GM21737 (cell line): Measurements from ENCODE around the gene JUN.
A peak's percentile ranks its signal among the peaks of the same experiment; 100 is the strongest.
"Not testable (repeated sequence)": the region's sequence is repeated elsewhere in the genome, so short reads cannot be mapped to it uniquely, and the experiment has no call there.

ENCODE experiments used
- ATAC-seq: cut with Tn5 transposase; IDR thresholded peaks from one replicate; pipeline ENCODE4 v1.9.1; 2021; ENCODE audit warnings: mild to moderate bottlenecking, moderate library complexity; ENCODE audit not compliant: unreplicated experiment

The JUN gene

DNA sequence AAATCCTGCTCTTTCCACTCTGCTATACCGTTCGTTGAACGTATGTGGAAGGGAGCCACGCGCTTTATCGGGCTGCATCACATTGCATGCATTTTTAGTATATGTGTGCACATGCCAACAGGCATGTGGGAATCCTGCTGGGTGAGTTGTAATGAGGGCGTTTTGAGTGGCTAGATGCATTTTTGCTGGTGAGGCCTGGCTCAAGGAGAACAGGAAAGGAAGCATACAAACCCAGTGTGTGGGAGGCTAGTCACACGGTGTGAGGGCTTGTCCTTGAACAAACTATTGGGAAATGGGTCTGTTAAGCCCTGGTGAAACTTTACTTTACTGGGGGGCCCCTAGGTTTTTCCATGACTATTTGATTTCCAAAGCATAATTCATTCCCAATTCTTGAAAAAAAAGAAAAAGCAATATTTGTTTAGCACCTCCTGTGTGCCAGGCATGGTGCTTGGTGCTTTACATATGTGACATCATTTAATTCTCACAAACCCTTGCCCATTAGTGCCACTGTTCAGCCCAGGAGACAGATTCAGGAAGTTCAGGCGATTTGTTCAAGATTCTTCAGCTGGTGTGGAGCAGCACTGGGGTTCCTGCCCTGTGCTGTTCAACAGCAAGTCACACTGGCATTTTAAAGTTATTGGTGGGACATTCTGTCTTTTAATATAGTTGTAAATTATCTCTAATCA, 25.6 kb upstream of the JUN start:
- no peak for ATAC-seq

DNA sequence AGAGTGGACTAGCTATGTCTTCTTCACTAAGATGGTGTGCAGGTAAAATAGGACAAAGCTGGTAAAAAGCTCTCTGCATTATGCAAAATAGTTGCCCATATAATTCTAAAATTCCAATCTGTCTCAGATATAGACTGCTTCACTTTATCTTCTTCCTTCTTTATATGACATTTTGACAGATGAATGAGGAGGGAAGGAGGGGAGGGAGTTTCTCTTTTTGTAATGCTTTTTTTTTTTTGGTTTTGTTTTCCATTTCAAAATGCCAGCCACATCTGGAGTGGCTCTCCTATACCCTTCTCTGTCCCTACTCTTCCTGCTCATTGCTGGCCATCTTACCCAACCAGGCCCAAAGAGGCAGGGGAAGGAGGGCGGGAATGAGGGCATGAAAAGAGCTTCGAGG, 24.2 kb upstream of the JUN start:
- ATAC-seq = no peak

DNA sequence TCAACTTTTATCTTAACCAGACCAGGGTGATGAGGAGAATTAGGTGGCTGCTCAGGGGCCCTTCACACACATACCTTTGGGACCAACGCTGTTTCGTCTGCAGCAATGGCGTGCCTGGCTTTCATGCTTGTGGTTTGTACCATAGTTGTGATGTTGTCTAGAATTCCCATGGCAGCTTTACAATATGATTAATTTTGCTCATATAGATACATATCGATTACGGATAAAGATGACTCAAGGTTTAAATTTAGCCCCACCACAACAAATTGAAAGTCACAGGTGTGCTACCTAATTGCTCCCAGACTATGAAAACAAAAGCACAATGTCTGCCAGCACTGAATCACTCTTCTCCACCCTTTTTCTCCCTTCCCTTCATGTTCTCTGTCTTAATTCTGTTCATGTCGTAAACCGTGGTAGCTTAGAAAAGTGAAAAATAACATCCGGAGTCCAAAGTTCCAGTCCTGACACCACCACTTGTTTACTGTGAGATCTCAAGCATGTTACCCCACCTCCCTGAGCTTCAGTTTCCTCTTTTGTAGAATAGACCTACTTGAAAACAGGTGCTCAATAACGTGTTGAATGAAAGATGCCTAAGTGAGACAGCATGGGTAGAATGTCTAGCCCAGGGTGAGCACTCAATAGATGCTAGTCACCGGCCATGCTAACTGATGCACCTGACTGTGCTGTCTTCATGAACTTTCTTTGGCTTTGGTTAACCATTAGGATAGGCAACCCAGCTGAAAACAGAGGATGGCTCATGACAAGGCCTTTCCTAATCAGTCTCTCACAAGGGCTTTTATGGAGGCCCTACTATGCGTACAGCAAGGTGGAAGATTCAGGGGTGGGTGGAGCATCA, 22.1 kb upstream of the JUN start:
- ATAC-seq = peak; percentile 62

DNA sequence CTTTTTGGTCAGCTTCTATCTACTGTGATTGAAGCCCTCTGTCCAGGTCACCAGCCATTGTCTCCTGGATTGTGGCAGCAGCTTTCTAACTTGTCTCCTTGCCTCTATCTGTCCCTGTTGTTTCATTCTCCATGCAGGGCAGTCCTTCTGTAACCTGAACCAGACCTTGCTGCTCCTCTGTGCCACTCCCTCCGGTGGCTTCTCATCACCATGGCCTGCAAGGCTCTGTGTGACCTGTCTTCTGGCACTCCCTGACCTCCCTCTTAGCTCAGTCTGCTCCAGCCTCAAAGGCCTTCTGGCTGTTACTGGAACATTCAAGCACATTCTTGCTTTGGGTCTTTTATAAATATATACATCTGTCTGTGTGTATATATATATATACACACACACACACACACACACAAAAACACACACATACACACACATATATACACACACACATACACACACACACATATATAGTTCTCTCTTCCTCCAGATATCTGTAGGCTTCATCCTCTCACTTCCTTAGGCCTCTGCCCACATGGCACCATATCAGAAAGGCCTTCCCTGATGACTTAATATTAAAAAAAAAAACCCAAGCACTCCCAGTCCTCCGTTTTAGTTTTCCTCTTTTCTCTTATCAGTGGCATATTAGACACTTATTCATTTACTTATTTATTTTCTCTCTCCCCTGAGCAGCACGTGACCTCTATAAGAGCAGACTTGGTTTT, 21.2 kb upstream of the JUN start:
- no peak for ATAC-seq

DNA sequence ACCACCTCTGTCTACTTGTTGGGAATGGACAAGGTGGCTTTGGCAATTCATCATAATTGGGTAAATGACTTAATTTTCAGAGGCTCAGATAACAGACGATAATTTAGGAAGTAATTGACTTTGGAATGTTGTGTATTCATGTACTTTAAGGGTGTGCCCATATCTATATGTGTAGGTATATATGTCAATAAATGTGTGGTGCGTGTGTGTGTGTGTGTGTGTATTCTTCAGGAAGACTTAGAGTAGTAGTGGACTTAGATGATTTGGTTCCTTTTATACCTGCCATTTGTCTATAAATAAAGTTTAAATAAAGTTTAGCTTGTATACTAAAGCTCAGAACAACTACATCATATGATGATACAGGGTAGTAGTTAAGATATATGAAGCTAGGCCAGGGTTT, 20.0 kb upstream of the JUN start:
- ATAC-seq = no peak

DNA sequence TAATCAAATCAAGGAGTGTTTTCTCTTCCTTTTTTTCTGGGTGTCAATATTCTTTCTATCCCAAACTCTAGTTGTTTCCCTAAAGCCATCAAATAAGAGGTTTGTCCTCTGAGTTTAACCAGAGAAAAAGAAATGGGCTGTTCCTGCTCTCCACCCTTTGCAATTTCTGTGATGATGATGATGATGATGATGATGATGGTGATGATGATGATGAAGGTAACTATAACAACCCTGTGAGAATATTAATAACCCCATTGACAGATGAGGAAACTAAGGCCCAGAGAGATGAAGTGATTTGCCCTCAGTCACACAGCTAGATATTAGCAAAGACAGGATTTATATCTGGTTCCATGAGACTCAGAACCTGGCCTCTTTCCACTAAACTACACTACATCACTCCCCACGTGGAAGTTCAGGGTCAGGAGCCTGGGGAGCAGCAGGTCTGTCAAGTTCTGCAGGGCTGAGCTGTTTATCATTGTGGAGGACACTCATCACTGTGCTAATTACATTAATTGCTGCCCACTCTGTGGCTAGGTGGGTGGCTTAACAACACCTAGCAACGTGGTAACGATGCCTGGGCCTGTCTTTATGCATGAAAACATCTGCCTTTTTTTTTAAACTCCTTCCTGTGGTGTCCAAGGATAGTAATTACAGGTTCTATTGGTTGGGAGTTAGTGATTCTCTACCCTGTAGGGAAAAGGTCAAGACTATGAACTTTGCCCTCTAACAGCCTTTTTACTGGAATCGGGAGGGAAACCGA, 19.0 kb upstream of the JUN start:
- no peak for ATAC-seq

DNA sequence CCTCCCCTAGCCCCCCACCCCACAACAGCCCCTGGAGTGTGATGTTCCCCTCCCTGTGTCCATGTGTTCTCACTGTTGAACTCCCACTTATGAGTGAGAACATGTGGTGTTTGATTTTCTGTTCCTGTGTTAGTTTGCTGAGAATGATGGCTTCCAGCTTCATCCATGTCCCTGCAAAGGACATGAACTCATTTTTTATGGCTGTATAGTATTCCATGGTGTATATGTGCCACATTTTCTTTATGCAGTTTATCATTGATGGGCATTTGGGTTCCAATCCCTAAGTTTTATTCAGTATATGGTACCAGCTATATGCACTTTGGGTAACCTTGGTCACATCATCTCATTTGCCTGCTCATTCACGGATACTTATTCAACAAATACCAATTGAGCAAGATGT, 17.4 kb upstream of the JUN start:
- ATAC-seq = not testable (repeated sequence)

DNA sequence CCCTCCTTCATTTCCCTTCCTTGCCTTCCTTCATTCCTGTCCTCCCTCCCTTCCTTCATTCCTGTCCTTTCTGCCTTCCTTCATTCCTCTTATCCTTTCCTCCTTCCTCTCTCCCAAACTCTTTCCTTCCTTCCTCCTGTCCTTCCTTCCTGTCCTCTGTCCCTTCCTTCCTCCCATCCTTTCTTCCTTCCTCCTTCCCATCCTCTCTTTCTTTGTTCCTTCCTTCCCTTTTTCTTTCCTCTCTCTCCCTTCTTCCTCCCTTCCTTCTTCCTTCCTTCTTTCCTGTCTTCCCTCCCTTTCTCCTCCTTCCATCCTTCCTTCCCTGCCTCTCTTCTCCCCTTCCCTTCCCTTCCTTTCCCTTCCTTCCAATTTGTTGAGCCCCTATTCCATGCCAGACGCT, 15.8 kb upstream of the JUN start:
- ATAC-seq = no peak

DNA sequence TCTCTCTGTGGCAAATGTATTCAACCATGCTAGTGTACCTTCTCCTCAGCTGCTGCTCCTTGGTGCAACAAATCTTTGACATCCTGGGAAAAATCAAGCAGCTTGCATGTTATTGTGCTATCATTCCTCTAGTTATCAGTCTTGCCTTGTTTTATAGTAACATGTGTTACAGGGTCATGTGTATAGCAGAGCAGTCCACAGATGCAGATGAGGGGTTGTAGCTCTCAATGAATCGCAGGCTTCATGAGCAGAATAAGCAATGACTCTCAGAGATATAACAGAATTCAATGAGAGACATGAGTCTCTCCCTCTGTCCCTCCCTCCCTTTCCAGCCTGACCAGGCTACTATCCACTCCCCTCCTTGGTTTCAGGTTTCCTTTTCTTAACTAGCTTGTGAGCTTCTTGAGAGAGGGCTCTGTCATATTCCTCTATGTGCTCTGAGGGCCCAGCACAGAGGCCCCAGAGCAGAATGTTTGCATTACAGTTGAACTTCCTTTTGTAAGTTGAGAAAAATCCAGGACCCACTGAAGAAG, 15.1 kb upstream of the JUN start:
- ATAC-seq = no peak

DNA sequence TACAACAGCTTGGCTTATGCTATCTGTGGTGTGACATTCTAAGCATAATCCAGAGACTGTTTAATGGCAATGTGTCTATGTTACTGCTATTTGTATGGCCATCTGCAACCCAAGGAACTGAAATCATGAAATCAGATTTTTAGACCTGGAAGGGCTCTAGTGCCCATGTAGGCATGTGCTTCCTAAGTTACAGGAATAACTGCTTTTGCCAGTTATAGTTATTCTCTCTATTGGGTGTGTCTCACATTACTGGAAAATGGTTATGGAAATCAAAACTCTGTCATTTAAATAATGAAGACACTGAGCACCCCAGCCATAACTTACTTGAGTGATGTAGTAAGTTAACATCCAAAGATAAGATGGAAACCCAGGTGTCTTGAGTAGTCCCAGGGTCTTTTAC, 12.6 kb upstream of the JUN start:
- ATAC-seq = no peak

DNA sequence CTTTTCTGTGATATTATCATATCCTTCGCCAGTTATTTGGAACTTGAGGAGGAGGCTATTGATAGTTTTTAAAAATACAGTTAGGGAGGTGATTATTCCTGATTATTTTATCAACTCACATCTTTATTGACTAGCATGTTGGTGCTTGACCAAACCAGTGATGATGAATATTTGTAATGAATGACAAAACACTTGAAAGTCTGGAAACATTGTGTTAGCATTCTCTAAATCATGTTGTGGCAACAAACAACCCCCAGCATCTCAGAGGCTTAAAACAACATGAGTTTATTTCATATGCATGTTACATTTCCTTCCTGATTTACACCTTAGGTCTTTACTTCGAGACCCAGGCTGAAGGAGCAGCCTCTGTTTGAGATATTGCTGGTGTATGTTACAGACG, 10.7 kb upstream of the JUN start:
- no peak for ATAC-seq

DNA sequence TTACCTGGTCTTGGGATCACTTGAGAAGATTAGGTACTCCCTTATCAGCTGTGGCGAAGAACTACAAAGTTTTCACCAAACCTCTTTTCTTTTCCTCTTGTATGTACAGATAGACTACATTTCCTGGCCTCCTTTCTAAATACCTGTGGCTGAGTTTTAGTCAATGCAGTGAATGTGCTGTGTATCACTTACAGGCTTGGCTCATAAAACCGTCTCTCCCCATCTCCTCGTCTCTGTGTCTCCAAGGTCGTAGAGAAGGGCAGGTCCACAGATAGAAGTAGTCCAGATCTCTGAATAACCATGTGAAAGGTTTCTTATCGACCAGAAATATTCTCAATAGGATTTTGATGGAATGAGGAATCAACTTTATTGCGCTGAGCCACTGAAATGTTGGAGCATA, 9.0 kb upstream of the JUN start:
- ATAC-seq = no peak

DNA sequence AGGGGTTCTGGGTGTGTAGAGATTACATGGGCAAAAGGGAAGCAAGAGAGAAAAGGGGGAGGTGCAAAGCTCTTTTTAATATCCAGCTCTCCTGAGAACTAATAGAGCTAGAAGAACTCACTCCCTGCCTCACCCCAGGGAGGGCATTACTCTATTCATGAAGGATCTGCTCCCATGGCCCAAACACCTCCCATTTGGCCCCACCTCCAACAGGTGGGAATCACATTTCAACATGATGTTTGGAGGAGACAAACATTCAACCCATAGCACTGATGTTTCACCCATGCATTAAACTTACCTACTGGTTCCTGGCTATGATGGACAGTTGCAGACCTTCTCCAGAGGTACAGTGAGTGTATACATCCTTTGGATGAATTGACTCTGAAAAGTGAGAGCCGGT, 7.3 kb upstream of the JUN start:
- no peak for ATAC-seq

DNA sequence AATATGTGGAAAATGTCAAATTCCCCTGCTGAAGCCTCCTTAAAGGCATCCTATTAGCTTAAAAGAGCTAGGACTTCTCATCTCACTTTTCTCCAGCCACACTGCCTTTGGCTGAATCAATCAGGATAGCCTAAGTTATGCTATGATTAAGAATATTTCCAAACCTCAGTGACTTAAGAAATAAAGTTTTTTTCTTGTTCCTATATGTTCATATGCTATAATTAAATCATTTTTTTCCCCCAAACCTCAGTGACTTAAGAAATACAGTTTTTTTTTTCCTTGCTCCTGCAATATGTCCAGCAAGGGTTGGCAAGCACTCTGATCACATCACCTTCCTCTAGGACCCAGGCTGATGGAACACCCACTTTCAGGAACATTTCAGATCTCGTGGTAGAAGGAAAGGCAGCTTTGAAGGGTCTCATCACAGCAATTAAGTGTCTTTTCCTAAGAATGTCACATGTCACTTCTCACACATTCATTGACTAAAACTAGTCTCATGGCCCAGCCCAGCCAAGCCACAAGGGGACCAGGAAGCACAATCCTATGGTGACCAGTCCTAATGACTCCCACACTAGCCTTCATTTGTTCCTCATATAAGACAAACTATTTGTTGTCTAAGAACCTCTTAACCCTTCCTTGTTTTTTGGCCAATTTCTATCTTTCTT, 6.3 kb upstream of the JUN start:
- no peak for ATAC-seq

DNA sequence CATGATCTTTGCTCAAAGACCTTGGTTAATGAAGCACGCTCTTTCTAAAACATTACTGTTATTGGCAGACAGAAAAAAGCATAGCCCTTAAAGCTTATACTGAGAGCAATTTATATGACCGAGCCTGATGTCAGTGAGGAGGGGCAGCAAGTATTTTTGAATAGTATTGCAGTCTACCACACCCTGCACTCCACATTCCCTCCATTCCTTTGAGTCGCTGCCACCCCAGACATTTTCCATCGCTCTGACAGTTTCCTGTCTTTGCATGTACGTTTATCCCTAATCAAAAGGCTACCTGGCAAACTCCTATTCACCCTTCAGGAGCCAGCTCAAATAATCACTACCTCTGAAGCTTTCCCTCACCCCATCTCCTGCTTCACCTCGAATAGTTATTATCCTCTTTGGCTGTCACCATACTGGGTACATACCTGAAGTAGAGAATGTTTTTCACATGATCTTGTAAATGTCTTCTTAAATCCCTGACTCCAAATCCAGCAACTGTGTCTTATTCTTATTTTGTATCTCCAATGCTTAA, 5.5 kb upstream of the JUN start:
- ATAC-seq = no peak

DNA sequence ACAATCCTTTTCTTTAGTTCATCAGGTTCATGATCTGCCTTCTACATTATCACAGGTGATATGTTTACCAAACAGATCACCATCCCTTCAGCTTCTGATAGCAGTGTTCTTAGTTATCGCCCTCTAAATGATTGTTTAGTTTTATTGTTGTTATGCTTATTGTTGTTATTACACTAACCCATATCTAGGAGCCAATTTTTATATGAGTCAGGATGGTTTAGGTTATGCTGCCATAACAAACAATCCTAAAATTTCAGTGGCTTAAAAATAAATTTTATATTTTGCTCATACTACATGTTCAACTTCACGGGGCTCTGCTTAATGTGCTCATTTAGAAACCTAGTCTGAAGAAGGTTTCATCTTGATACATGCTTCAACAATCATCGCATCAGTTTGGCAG, 4.4 kb upstream of the JUN start:
- no peak for ATAC-seq

DNA sequence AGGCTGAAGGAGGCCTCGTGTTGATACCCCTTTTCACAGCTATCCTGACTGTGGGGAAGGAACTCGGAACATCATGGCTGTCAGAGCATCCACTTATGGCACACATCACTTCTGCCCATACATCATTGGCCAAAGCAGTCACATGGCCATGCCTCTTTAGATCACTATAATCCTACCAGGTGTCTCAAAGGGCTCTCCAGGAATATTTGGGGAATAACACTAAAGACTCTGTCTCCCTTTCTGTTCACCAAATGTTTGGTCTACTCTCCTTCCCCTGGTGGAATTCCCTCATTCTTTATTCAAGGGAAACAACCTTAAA, 3.0 kb upstream of the JUN start:
- ATAC-seq = no peak

DNA sequence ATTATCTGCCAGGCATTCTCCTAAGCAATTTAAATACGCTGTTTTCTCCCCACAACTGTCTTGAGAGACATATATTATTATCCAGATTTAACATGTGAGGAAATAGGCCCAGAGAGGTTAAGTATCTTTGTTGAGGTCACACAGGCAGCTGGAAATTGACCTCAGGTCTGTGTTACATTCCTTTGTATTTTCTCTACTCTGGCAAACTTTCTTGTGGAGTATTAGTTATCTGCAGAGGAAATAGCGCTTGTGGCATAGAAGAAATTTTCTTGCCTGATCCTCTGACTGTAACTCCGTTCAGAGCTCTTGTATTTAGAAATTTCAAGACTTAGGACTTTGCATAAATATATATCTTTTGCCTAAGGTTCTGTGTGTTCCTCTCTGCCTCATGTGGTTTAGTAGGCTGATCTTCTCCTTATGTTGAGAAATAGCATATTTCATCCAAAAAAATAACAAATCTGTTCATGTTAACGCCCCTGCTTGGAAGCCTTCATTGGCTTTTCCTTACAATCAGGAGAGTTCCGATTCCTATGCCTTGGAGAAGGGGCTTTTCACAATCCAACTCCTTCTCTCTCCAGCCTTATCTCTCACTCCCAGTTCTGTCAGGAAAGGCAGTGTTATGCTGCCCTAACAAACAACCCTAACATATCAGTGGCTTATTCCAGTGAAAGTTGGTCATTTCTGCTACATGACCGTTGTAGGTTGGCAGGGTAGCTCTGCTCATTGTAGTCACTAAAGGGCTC, 2.5 kb upstream of the JUN start:
- no peak for ATAC-seq

DNA sequence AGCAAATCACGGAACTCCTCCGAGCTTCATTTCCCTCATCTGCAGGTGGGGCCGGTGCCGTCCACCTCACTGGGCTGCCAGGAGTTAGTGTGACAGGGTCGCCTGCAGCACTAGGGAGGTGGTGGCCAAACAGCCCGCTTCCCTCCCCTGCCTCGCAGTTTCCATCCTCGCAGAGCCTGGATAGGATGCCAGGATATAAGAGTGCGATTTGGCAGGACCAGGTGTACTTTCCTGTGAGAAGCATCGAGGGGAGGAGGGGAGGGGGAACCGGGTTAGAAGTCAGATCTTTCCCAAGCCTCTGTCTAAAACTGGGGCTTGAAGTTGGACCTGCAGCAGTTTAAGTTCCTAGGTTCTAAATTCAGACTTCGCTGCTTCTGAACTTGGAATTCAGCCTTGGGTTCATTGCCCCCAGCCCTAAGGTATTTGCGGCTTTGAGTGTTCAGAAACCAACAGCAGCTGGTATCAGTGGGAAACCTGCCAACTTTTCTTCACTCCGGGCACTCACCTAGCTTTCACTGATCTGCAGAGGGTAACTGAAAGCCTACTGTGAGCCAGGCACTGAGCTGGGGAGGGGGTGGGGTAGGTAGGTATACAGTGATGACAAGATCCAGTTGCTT, 1.7 kb upstream of the JUN start:
- ATAC-seq = no peak
